ENCODE data around the gene TBX18.

- TF ChIP-seq CTCF (IDR thresholded peaks at IDR 0.05) (no peak), POLR2A (IDR thresholded peaks at IDR 0.05) (no peak)
Measured at GRCh38 chr6:84739866-84740208, 24.6 kb downstream of the TBX18 start.

All from uterus (tissue), 2 donors.